NCI-H187 treated with DMSO at 0.1 percent for 48 hours (cell line): ENCODE data around the gene ARHGAP24.
A peak's percentile ranks its signal among the peaks of the same experiment; 100 is the strongest.

Experiments
- DNase-seq: peaks from one replicate; lab custom pipeline; 2025; lab: John Stamatoyannopoulos, UW

Gene ARHGAP24

GRCh38 chr4:85580489-85580888 lies 105.5 kb downstream of the ARHGAP24 start:
- no peak for DNase-seq

- no peak for DNase-seq
Measured at GRCh38 chr4:85587952-85588351, 113.0 kb downstream of the ARHGAP24 start.

- no peak for DNase-seq
Measured at GRCh38 chr4:85591406-85592098, 116.6 kb downstream of the ARHGAP24 start.

GRCh38 chr4:85595098-85595775 lies 120.3 kb downstream of the ARHGAP24 start:
- DNase-seq = no peak

- no peak for DNase-seq
Measured at GRCh38 chr4:85595796-85596559, 121.0 kb downstream of the ARHGAP24 start.

- DNase-seq = peak; percentile 92
Measured at GRCh38 chr4:85598936-85599335, 124.0 kb downstream of the ARHGAP24 start.

- DNase-seq = no peak
Measured at GRCh38 chr4:85600501-85600900, 125.6 kb downstream of the ARHGAP24 start.

GRCh38 chr4:85603437-85604336 lies 128.7 kb downstream of the ARHGAP24 start:
- no peak for DNase-seq

- no peak for DNase-seq
Measured at GRCh38 chr4:85606505-85606904, 131.6 kb downstream of the ARHGAP24 start.

- peak; percentile 29 for DNase-seq
Measured at GRCh38 chr4:85607624-85608023, 132.7 kb downstream of the ARHGAP24 start.

- no peak for DNase-seq
Measured at GRCh38 chr4:85610450-85610849, 135.5 kb downstream of the ARHGAP24 start.

- DNase-seq = no peak
Measured at GRCh38 chr4:85611661-85612060, 136.7 kb downstream of the ARHGAP24 start.

- no peak for DNase-seq
Measured at GRCh38 chr4:85613901-85614300, 139.0 kb downstream of the ARHGAP24 start.

- DNase-seq = no peak
Measured at GRCh38 chr4:85615952-85616351, 141.0 kb downstream of the ARHGAP24 start.

GRCh38 chr4:85617202-85617601 lies 142.3 kb downstream of the ARHGAP24 start:
- no peak for DNase-seq

- DNase-seq = no peak
Measured at GRCh38 chr4:85632981-85633380, 158.0 kb downstream of the ARHGAP24 start.

GRCh38 chr4:85637778-85638177 lies 162.8 kb downstream of the ARHGAP24 start:
- no peak for DNase-seq

- DNase-seq = no peak
Measured at GRCh38 chr4:85639946-85640345, 165.0 kb downstream of the ARHGAP24 start.

GRCh38 chr4:85642356-85643100 lies 167.6 kb downstream of the ARHGAP24 start:
- DNase-seq = no peak

- no peak for DNase-seq
Measured at GRCh38 chr4:85644061-85644460, 169.1 kb downstream of the ARHGAP24 start.

GRCh38 chr4:85650908-85651307 lies 176.0 kb downstream of the ARHGAP24 start:
- DNase-seq = no peak
